Measurements from ENCODE around the gene EPS8L3.

GRCh38 chr1:109784551-109785252, 21.0 kb upstream of the EPS8L3 start:
- TF ChIP-seq CTCF (IDR thresholded peaks at IDR 0.05) (no peak), POLR2A (IDR thresholded peaks at IDR 0.05) (no peak)

Measured in heart left ventricle (tissue), 13 donors.